H7 (cell line): ENCODE results near the gene PTPRM. TPM values are rescaled to one million over a fixed set of nuclear protein-coding genes. Genes with fewer than 3 reads are reported as not detected.

Experiments
- DNase-seq: peaks from one replicate; pipeline ENCODE4 v3.0.0; 2012
- H3K27me3 ChIP-seq: 2 replicates; pipeline ENCODE4 v1.6.0; 2011; ENCODE audit warnings: mild to moderate bottlenecking, low read length; ENCODE audit not compliant: control insufficient read depth, insufficient read depth
- H3K36me3 ChIP-seq: replicated peaks from 2 replicates; pipeline ENCODE4 v1.5.1; 2011; ENCODE audit warnings: low read length; ENCODE audit not compliant: control insufficient read depth, insufficient read depth
- H3K4me3 ChIP-seq: 2 replicates; pipeline ENCODE4 v1.5.1; 2011; ENCODE audit warnings: low read depth, mild to moderate bottlenecking, control low read depth, low read length, moderate library complexity; ENCODE audit not compliant: insufficient read depth
- total RNA-seq: library from RNA; depleted of rRNA; stranded (reverse); fragments of >200 nt; shearing (Covaris generic); gene quantifications from 2 replicates; pipeline ENCODE4 v1.2.3, GENCODE V29; 2014

The PTPRM gene
- total RNA-seq, 1 experiment from 2014 or later = 14.4 TPM

- no peaks in the 10 kb centered on the region for H3K27me3 ChIP-seq
- H3K4me3 ChIP-seq = no peak overlapping the region
- no peak for DNase-seq
- H3K36me3 ChIP-seq = no peaks in the 10 kb centered on the region
Measured at GRCh38 chr18:8140841-8141501, 573.9 kb downstream of the PTPRM start.

GRCh38 chr18:8142131-8142711 is 575.1 kb downstream of the PTPRM start:
- H3K27me3 ChIP-seq = no peaks in the 10 kb centered on the region
- H3K36me3 ChIP-seq = no peaks in the 10 kb centered on the region
- DNase-seq = no peak

GRCh38 chr18:8142932-8143331 is 575.8 kb downstream of the PTPRM start:
- H3K4me3 ChIP-seq = no peak overlapping the region
- no peaks in the 10 kb centered on the region for H3K27me3 ChIP-seq
- DNase-seq = no peak
- no peaks in the 10 kb centered on the region for H3K36me3 ChIP-seq

More at GRCh38 chr18:8142131-8142711, 575.1 kb downstream of the PTPRM start:
- no peak overlapping the region for H3K4me3 ChIP-seq

- Histone ChIP-seq H3K27me3 (no peaks in the 10 kb centered on the region), H3K36me3 (no peaks in the 10 kb centered on the region), H3K4me3 (no peak overlapping the region)
- DNase-seq = no peak
Measured at GRCh38 chr18:8151181-8151580, 584.1 kb downstream of the PTPRM start.

- Histone ChIP-seq H3K4me3 (no peak overlapping the region), H3K36me3 (no peaks in the 10 kb centered on the region), H3K27me3 (no peaks in the 10 kb centered on the region)
- DNase-seq = no peak
Measured at GRCh38 chr18:8153887-8154583, 586.9 kb downstream of the PTPRM start.

GRCh38 chr18:8162802-8163201 is 595.7 kb downstream of the PTPRM start:
- Histone ChIP-seq H3K27me3 (no peaks in the 10 kb centered on the region), H3K4me3 (no peak overlapping the region), H3K36me3 (no peaks in the 10 kb centered on the region)
- no peak for DNase-seq

GRCh38 chr18:8163286-8163959 is 596.3 kb downstream of the PTPRM start:
- Histone ChIP-seq H3K4me3 (no peak overlapping the region), H3K36me3 (no peaks in the 10 kb centered on the region), H3K27me3 (no peaks in the 10 kb centered on the region)
- DNase-seq = no peak

GRCh38 chr18:8165095-8165494 is 598.0 kb downstream of the PTPRM start:
- H3K4me3 ChIP-seq = no peak overlapping the region
- DNase-seq = no peak
- H3K36me3 ChIP-seq = no peaks in the 10 kb centered on the region
- no peaks in the 10 kb centered on the region for H3K27me3 ChIP-seq

GRCh38 chr18:8167026-8167425 is 599.9 kb downstream of the PTPRM start:
- no peaks in the 10 kb centered on the region for H3K27me3 ChIP-seq
- no peaks in the 10 kb centered on the region for H3K36me3 ChIP-seq
- H3K4me3 ChIP-seq = no peak overlapping the region
- no peak for DNase-seq

- H3K4me3 ChIP-seq = no peak overlapping the region
- no peak for DNase-seq
- no peaks in the 10 kb centered on the region for H3K27me3 ChIP-seq
- H3K36me3 ChIP-seq = no peaks in the 10 kb centered on the region
Measured at GRCh38 chr18:8167673-8168072, 600.6 kb downstream of the PTPRM start.

- no peak for DNase-seq
- no peaks in the 10 kb centered on the region for H3K27me3 ChIP-seq
Measured at GRCh38 chr18:8169722-8170121, 602.6 kb downstream of the PTPRM start.

GRCh38 chr18:8174771-8175170 is 607.7 kb downstream of the PTPRM start:
- Histone ChIP-seq H3K4me3 (no peak overlapping the region), H3K36me3 (no peaks in the 10 kb centered on the region), H3K27me3 (no peaks in the 10 kb centered on the region)
- DNase-seq = no peak

More at GRCh38 chr18:8169722-8170121, 602.6 kb downstream of the PTPRM start:
- Histone ChIP-seq H3K4me3 (no peak overlapping the region), H3K36me3 (no peaks in the 10 kb centered on the region)

- Histone ChIP-seq H3K36me3 (no peaks in the 10 kb centered on the region), H3K4me3 (no peak overlapping the region), H3K27me3 (no peaks in the 10 kb centered on the region)
- DNase-seq = no peak
Measured at GRCh38 chr18:8175501-8176061, 608.5 kb downstream of the PTPRM start.

GRCh38 chr18:8176109-8176508 is 609.0 kb downstream of the PTPRM start:
- H3K4me3 ChIP-seq = no peak overlapping the region
- no peaks in the 10 kb centered on the region for H3K36me3 ChIP-seq
- no peak for DNase-seq
- no peaks in the 10 kb centered on the region for H3K27me3 ChIP-seq
